Neural progenitor cell (in vitro differentiated cells): ENCODE results near the gene TSEN54.

ENCODE experiments used
- CTCF ChIP-seq: fragments of 200-600 bp; sonication (generic); IDR thresholded peaks from 2 replicates; pipeline ENCODE4 v1.5.1; 2017; ENCODE audit warnings: antibody characterized with exemption, mild to moderate bottlenecking
- EZH2phosphoT487 ChIP-seq: fragments of 200-600 bp; sonication (generic); IDR thresholded peaks from 2 replicates; pipeline ENCODE4 v1.6.1; 2017; ENCODE audit warnings: antibody characterized with exemption

- no peak for TF ChIP-seq CTCF
- no peak for TF ChIP-seq EZH2phosphoT487
Observed at GRCh38 chr17:75503337-75503950, 12.9 kb upstream of the TSEN54 start.
